GM23338 (cell line): ENCODE measurements around the gene OXCT2. TPM values are rescaled to one million over a fixed set of nuclear protein-coding genes. Genes with fewer than 3 reads are reported as not detected.

Experiments used
- ATAC-seq: fragments of 200-7000 bp; cut with Tn5 transposase; 3 replicates; pipeline ENCODE4 v1.9.1; 2020
- DNase-seq: peaks from one replicate; pipeline ENCODE4 v3.0.0-alpha.2; 2015; ENCODE audit warnings: low spot score
- H2AFZ ChIP-seq: fragments of 200-600 bp; sonication (generic); 2 replicates; pipeline ENCODE4 v1.8.0; 2016; ENCODE audit warnings: antibody characterized with exemption, mild to moderate bottlenecking, moderate library complexity
- H3F3A ChIP-seq: fragments of 200-600 bp; sonication (generic); replicated peaks from 2 replicates; pipeline ENCODE4 v1.8.0; 2017; ENCODE audit warnings: antibody characterized with exemption, mixed run types, low read depth
- H3K27ac ChIP-seq: fragments of 200-600 bp; sonication (generic); 2 replicates; pipeline ENCODE4 v1.6.1; 2016; ENCODE audit warnings: low read depth
- H3K27me3 ChIP-seq: fragments of 200-600 bp; sonication (generic); 2 replicates; pipeline ENCODE4 v1.8.0; 2016; ENCODE audit warnings: mild to moderate bottlenecking, mixed run types, moderate library complexity; ENCODE audit not compliant: insufficient read depth
- H3K36me3 ChIP-seq: fragments of 200-600 bp; sonication (generic); 2 replicates; pipeline ENCODE4 v1.8.0; 2016; ENCODE audit warnings: mild to moderate bottlenecking; ENCODE audit not compliant: insufficient read depth
- H3K4me1 ChIP-seq: fragments of 200-600 bp; sonication (generic); 2 replicates; pipeline ENCODE4 v1.8.0; 2016; ENCODE audit warnings: mild to moderate bottlenecking, moderate library complexity; ENCODE audit not compliant: insufficient read depth
- H3K4me2 ChIP-seq: fragments of 200-600 bp; sonication (generic); 2 replicates; pipeline ENCODE4 v1.7.1; 2017; ENCODE audit warnings: mixed run types
- H3K4me3 ChIP-seq: fragments of 200-600 bp; sonication (generic); 2 replicates; pipeline ENCODE4 v1.6.1; 2016; ENCODE audit warnings: mixed run types
- H3K79me2 ChIP-seq: fragments of 200-600 bp; sonication (generic); replicated peaks from 2 replicates; pipeline ENCODE4 v1.8.0; 2017; ENCODE audit warnings: mild to moderate bottlenecking; ENCODE audit not compliant: insufficient read depth
- H3K9me2 ChIP-seq: fragments of 200-600 bp; sonication (generic); 2 replicates; pipeline ENCODE4 v1.8.0; 2017; ENCODE audit not compliant: insufficient read depth
- H4K20me1 ChIP-seq: fragments of 200-600 bp; sonication (generic); replicated peaks from 2 replicates; pipeline ENCODE4 v1.8.0; 2017; ENCODE audit warnings: mild to moderate bottlenecking; ENCODE audit not compliant: insufficient read depth
- H3K27ac Mint-ChIP-seq: 2 replicates; pipeline ENCODE4 v1.8.0; 2020; ENCODE audit warnings: inconsistent platforms, mild to moderate bottlenecking, moderate library complexity, mixed read lengths
- H3K27me3 Mint-ChIP-seq: 3 replicates; pipeline ENCODE4 v1.8.0; 2022; ENCODE audit warnings: low read depth, mild to moderate bottlenecking, moderate library complexity, mixed read lengths, inconsistent platforms; ENCODE audit not compliant: insufficient read depth, poor library complexity
- H3K36me3 Mint-ChIP-seq: 3 replicates; pipeline ENCODE4 v1.8.0; 2021; ENCODE audit warnings: low read depth, mild to moderate bottlenecking, inconsistent platforms, moderate library complexity, mixed read lengths
- H3K4me1 Mint-ChIP-seq: 3 replicates; pipeline ENCODE4 v1.8.0; 2020; ENCODE audit warnings: mild to moderate bottlenecking, inconsistent platforms, mixed read lengths
- H3K4me3 Mint-ChIP-seq: 3 replicates; pipeline ENCODE4 v1.8.0; 2021; ENCODE audit warnings: moderate library complexity, mild to moderate bottlenecking, inconsistent platforms, mixed read lengths
- H3K9me3 Mint-ChIP-seq: 3 replicates; pipeline ENCODE4 v1.8.0; 2020; ENCODE audit warnings: moderate library complexity, mild to moderate bottlenecking, inconsistent platforms, mixed read lengths
- CREB1 ChIP-seq: fragments of 250-450 bp; sonication (Bioruptor Pico); IDR thresholded peaks from 2 replicates; pipeline ENCODE4 v1.5.0; 2020; ENCODE audit warnings: low read depth, mild to moderate bottlenecking, moderate library complexity
- EZH2phosphoT487 ChIP-seq: fragments of 200-600 bp; sonication (generic); IDR thresholded peaks from one replicate; pipeline ENCODE4 v1.8.1; 2018; ENCODE audit warnings: antibody characterized with exemption; ENCODE audit not compliant: unreplicated experiment
- NANOG ChIP-seq: IDR thresholded peaks from 2 replicates; pipeline ENCODE4 v1.6.1; 2016; ENCODE audit warnings: antibody characterized with exemption, borderline replicate concordance
- ZNF331 ChIP-seq: fragments of 250-450 bp; sonication (Bioruptor Pico); IDR thresholded peaks from 2 replicates; pipeline ENCODE4 v1.5.0; 2020; ENCODE audit warnings: low read depth, mild to moderate bottlenecking, moderate library complexity
- ZNF462 ChIP-seq: fragments of 250-450 bp; sonication (Bioruptor Pico); IDR thresholded peaks from 2 replicates; pipeline ENCODE4 v1.5.0; 2020; ENCODE audit warnings: mild to moderate bottlenecking, moderate library complexity
- polyA plus RNA-seq: library from polyadenylated mRNA; unstranded; fragments of >200 nt; fragmentation: Nextera tagmentation; extraction: Ambion mirVana; gene quantifications from 2 replicates; pipeline ENCODE4 v1.2.1, GENCODE V29; 2016
- total RNA-seq: library from RNA; depleted of rRNA; stranded (reverse); fragments of >200 nt; shearing (Covaris generic); gene quantifications from 2 replicates; pipeline ENCODE4 v1.2.3, GENCODE V29; 2014

Gene OXCT2
- total and polyA plus RNA-seq, 2 experiments from 2014 or later, result 1.4 to 2.8 TPM

GRCh38 chr1:39816415-39817090 lies 45.4 kb upstream of the OXCT2 start (continued):
- TF ChIP-seq ZNF462 (CRISPR knock-in tag) (no peak), CREB1 (peak; percentile 61), NANOG (no peak), ZNF331 (CRISPR knock-in tag) (no peak)

- Mint-ChIP-seq H3K27me3 (peaks cover 17% of the 10 kb centered on the region), H3K9me3 (peaks cover 6% of the 10 kb centered on the region), H3K36me3 (no peaks in the 10 kb centered on the region; the same call in 2 of the 3 replicates), H3K4me1 (peaks cover 6% of the 10 kb centered on the region; the same call in 2 of the 3 replicates), H3K27ac (no peak overlapping the region), H3K4me3 (no peak overlapping the region)
- H4K20me1 ChIP-seq, result no peaks in the 10 kb centered on the region
- no peaks in the 10 kb centered on the region for H3K27me3 ChIP-seq
- H3K36me3 ChIP-seq, result no peaks in the 10 kb centered on the region
- TF ChIP-seq EZH2phosphoT487, result no peak
- DNase-seq (no peak), ATAC-seq (no peak)
- no peaks in the 10 kb centered on the region for H3K79me2 ChIP-seq
- no peak overlapping the region for H3K4me2 ChIP-seq
- no peak overlapping the region for H3K27ac ChIP-seq
- no peak overlapping the region for H3K4me3 ChIP-seq
- H3K4me1 ChIP-seq, result no peaks in the 10 kb centered on the region
- no peak overlapping the region for H2AFZ ChIP-seq
- no peaks in the 10 kb centered on the region for H3F3A ChIP-seq
- H3K9me2 ChIP-seq, result no peaks in the 10 kb centered on the region
Observed at GRCh38 chr1:39812913-39813312, 41.8 kb upstream of the OXCT2 start.
